ENCODE measurements around the gene CCZ1.
"Not testable (repeated sequence)": the region's sequence is repeated elsewhere in the genome, so short reads cannot be mapped to it uniquely, and the experiment has no call there.

DNA sequence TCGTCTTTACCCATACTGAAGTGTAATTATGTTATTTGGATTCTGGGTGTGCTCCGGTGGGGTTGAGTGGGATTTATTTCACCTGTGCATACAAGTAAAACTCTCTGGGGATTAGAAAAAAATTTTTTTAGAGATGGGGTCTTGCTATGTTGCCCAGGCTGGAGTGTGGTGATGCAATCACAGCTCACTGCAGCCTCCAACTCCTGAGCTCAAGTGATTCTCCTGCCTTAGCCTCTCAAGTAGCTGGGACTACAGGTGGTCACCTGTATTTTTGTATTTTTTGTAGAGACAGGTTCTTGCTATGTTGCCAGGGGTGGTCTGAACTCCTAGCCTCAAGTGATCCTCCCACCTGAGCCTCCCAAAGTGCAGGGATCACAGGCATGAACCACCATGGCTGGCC is 8.3 kb upstream of the CCZ1 start:
- TF ChIP-seq, protein P1, sequence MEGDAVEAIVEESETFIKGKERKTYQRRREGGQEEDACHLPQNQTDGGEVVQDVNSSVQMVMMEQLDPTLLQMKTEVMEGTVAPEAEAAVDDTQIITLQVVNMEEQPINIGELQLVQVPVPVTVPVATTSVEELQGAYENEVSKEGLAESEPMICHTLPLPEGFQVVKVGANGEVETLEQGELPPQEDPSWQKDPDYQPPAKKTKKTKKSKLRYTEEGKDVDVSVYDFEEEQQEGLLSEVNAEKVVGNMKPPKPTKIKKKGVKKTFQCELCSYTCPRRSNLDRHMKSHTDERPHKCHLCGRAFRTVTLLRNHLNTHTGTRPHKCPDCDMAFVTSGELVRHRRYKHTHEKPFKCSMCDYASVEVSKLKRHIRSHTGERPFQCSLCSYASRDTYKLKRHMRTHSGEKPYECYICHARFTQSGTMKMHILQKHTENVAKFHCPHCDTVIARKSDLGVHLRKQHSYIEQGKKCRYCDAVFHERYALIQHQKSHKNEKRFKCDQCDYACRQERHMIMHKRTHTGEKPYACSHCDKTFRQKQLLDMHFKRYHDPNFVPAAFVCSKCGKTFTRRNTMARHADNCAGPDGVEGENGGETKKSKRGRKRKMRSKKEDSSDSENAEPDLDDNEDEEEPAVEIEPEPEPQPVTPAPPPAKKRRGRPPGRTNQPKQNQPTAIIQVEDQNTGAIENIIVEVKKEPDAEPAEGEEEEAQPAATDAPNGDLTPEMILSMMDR (IDR thresholded peaks at IDR 0.05; ENCODE audit: low read depth, low read length): not testable (repeated sequence)
- TF ChIP-seq POLR2A (IDR thresholded peaks at IDR 0.05; ENCODE audit: extremely low read depth, insufficient read length): not testable (repeated sequence)
